ENCODE measurements around the gene TAF4.
"Not testable (repeated sequence)": the region's sequence is repeated elsewhere in the genome, so short reads cannot be mapped to it uniquely, and the experiment has no call there.

Gene TAF4

DNA sequence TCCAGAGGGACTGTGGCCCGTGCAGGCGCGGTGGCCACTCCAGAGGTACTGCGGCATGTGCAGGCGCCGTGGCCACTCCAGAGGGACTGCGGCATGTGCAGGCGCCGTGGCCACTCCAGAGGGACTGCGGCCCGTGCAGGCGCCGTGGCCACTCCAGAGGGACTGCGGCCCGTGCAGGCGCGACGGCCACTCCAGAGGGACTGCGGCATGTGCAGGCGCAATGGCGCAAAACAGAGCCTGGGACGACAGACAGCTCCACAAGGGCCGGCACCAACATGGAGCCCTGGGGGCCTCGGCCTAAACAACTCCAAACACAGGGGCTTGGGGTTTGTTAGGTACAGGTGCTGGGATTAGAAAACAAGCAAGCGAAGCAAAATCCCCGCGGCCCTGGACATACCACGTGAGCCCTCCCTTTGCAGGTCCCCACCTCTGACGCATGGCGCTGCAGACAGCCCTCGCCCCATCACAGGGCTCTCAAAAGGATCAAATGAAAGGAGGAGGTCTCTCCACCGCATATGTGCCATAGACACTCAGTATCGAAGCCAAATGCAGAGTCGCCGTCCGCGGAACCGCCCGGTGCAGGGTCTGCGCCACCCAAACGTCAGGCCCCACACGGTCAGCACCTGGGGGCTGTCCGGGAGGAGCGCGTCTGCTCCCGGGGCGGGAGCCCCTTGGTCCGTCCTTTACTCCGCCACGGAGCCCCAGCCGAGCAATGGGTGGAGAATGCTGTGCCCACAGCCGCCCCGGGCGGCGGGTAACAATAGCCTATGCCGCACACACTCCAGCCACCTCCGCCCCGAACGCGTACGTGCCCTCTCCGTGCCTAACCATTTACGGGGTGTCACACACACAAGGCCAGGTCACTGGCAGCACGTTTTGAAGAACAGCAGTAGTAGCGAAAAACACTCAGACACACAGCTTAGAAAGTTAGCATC is 85.7 kb downstream of the TAF4 start:
- no peak for DNase-seq (ENCODE audit: low spot score)

DNA sequence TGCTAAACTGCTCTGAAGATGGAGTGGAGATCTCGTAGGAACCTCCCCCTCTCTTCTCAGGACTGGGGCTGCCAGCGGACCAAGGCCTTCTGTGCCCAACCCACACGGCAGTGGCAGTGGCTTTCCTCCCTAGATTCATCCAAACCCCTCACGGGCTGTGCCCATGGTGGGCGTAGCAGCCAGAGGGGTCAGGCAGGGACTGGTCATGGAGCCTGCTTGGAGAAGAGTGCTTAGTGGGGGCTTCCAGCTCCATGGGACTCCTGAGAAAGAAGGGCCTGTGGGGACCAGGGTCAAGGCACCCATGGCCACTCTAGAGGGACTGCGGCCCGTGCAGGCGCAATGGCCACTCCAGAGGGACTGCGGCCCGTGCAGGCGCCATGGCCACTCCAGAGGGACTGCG is 86.6 kb downstream of the TAF4 start:
- no peak for DNase-seq (ENCODE audit: low spot score)

DNA sequence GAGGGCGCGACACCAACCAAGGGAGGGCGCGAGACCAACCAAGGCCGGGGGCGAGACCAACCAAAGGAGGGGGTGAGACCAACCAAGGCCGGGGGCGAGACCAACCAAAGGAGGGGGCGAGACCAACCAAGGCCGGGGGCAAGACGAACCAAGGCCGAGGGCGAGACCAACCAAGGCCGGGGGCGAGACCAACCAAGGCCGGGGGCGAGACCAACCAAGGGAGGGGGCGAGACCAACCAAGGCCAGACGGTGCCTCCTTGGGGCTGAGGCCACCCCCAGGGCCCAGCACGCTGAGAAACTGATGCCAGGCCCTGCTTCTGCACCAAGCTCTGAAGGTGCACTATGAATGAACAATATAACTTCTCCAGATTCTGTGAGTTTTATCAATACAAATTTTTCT is 87.2 kb downstream of the TAF4 start:
- no peak for DNase-seq (ENCODE audit: low spot score)

DNA sequence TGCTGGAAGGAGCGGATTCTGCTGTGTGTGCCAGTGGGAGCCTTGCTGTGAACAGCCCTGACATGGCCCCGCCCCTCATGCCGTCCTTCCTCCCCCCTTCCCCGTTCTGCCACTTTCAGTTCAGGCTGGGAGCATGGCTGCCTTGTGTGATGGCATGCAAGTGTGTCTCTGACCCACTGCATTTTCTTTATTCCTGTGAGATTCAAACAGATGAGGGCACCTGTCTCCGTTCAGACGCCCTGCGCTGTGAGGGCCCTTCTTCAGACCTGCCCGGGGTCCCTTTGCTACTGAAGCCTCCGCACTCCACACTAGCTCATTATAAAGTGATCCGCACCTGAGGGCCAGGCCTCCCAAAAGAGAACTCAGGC is 88.3 kb downstream of the TAF4 start:
- DNase-seq (ENCODE audit: low spot score), result no peak

GRCh38 chr20:61976644-61977418 is 88.8 kb downstream of the TAF4 start:
- DNase-seq (ENCODE audit: low spot score), result no peak

DNA sequence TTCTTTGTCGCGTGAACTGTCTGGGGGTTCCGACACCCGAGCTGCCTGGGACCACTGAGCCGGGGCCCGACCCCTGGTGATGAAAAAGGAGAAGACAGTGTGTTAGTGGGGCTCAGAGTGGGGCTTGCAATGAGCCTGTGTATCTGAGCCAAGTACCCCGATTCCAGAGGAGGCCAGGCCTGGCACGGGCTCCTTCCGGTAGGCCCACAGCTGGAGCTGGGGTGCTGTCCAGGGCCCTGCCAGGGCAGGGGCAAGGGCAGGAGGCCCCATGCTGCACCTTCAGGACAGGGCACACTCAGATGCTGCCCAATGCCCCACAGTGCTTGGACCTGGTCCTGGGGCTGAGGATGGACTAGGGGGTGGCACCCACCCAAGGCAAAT is 89.4 kb downstream of the TAF4 start:
- DNase-seq (ENCODE audit: low spot score), result no peak

DNA sequence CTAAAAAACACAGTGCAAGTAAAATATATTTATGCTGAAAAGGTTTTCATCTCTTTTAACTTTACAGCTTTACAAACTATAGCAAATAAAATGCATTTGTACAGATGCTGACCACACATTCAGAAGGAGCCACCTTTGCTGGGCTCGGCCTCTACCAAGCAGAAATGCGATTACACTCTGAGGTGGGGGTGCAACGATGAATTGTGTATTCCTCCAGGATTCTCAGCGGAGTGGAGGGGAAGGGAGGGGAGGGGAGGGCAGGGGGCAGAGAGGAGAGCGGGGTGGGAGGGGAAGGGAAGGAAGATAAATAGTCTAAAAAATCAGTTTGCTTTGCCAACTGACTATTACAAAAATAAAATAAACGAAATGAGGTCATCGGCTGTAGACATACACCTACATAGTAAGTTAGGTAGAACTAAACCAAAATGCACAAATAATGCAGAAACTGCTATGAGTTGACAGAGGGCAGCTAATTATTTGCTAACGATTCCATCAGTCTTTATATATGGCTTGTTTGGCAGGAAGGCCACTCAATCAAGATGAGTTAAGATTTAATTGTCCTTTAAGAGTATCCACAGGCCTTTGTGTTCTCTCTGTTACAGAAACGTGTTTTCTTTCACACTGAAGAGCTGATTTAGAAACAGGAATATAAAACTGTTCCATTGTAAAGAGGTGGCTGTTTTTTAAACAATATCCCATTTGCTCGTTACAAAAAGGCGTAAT is 90.1 kb downstream of the TAF4 start:
- DNase-seq (ENCODE audit: low spot score), result no peak

DNA sequence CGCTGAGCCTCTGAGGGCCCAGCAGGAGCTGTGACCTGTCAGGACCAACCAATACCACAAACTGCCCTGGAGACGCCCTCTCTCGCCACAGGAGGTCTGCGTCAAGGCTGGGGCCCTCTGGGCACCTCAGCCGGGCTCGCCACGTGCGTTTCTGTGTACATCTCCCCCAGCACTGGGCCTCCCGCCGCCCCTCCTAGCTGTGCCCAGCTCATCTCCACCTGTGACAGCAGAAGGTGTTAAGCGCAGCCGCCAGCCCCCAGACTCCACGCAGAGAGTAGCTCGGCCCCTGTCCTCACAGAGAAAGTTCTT is 91.4 kb downstream of the TAF4 start:
- no peak for DNase-seq (ENCODE audit: low spot score)

- no peak for DNase-seq (ENCODE audit: low spot score)
These were observed 91.9 kb downstream of the TAF4 start for GRCh38 chr20:61973515-61974356.

DNA sequence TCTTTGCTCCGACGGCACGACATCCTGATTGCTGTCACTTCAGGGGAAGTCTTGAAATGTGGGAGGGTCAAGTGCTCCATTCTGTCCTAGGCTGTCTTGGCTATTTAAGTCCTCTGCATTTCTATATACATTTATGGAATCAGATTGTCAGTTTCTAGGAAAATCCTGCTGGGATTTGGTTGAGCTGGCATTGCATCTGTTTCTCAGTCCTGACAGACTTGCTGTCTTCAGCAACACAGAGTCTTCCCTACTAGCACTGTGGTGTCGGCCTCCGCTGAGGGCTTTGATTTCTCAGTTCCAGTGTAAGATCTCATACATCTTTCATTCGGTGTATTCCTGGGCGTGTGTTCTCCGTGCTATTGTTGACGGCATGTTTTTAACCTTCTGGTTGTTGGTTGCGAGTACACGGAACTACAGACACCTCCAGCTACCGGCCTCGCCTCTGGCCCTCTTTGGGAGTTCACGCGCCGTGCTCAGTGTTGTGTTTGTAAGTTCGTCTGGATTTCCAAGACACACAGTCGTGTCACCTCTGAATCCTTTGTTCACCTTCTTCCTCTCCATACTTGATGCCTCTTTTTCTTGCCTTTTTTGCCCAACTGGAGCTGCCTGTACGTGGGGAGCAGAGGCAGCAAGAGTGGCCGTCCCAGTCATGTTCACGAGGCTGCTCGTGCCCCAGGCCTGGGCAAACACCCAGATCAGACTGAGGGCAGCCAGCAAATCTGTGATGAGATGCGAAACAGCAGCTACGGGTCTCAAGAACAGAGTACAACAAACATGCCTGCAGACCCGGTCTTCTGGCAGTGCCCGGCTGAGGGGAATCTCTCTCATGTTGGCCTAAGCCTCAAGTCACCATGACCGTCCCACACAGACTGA is 92.8 kb downstream of the TAF4 start:
- DNase-seq (ENCODE audit: low spot score), result no peak

DNA sequence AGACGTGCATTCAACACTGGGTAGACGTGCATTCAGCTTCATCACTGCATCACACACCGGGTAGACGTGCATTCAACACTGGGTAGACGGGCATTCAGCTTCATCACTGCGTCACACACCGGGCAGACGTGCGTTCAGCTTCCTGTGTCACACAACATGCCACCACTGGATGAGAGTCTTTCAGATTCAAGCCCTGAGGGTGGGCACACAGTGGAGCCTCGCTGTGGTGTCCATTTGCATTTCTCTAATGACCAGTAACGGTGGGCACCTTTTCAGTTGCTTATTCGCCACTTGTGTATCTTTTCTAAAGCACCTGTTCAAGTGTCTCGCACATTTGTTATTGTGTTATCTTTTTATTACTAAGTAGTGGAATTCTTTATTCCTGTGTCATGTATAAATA is 94.1 kb downstream of the TAF4 start:
- DNase-seq (ENCODE audit: low spot score), result not testable (repeated sequence)

- DNase-seq (ENCODE audit: low spot score), result no peak
These were observed 95.3 kb downstream of the TAF4 start for GRCh38 chr20:61970357-61970756.

DNA sequence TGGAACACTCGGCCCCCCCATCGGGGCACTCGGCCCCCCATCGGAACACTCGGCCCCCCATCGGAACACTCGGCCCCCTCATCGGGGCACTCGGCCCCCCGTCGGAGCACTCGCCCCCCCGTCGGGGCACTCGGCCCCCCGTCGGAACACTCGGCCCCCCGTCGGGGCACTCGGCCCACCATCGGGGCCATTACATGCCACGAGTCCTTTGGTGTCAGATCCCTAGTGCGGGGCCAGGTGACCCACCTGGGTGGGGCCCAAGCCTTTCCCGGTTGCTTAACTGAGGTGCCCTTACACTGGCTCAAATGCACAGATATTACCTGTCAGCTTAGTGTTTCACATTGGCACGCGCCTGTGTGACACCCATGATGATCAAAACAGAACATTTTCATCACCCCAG is 95.9 kb downstream of the TAF4 start:
- no peak for DNase-seq (ENCODE audit: low spot score)

GRCh38 chr20:61968932-61969331 is 96.7 kb downstream of the TAF4 start:
- DNase-seq (ENCODE audit: low spot score), result no peak

DNA sequence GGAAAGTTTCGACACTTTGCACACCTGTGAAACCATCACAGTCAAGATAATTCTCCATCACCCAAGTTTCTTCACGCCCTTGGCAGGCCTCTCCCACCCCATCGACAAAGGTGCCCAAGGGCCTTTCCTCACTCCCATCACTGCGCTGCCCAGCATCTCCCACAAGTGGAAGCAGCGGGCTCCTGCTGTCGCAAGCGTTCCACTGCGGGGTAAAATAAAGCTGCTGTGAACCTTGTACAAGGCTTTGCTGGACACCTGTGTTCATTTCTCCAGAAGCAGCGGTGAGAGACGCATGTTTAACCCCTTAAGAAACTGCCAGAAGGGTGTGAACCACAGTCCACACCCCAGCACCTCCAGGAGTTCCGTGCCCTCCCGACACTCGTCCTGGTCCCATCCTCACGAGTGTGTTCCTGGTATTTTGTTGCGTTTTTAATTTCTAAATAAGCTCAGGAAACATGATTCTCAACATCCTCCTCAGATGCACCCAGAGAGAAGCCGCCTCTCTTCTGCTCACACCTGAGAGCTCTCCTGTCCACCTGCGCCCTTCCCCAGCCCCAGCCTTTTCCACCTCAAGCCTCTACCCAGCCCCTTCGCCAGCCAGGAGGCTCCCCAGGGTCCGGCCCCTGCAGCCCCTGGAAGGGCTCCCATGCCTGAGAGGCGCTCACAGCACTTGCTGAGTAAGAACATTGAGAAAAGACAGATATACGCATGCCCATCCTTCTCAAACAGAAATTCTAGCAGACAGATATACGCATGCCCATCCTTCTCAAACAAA is 97.5 kb downstream of the TAF4 start:
- DNase-seq (ENCODE audit: low spot score), result no peak

DNA sequence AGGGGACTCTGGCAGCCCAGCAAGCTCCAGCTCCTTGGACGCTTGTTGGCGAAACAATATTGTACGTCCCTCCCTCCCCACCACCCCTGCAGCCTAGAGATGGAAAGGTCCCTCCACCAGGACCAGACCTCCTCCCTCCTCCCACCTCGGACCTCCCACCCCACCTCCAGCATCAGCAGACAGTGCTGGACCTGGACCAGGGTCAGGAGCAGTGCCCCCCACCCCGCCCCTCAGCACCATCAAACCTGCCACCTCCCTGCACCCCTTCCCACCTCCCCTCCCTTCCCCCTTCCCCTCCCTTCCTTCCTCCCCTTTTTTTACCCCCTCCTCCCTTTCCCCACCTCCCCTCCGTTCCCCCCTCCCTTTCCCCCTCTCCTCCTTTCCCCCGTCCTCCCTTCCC is 98.4 kb downstream of the TAF4 start:
- DNase-seq (ENCODE audit: low spot score), result no peak

DNA sequence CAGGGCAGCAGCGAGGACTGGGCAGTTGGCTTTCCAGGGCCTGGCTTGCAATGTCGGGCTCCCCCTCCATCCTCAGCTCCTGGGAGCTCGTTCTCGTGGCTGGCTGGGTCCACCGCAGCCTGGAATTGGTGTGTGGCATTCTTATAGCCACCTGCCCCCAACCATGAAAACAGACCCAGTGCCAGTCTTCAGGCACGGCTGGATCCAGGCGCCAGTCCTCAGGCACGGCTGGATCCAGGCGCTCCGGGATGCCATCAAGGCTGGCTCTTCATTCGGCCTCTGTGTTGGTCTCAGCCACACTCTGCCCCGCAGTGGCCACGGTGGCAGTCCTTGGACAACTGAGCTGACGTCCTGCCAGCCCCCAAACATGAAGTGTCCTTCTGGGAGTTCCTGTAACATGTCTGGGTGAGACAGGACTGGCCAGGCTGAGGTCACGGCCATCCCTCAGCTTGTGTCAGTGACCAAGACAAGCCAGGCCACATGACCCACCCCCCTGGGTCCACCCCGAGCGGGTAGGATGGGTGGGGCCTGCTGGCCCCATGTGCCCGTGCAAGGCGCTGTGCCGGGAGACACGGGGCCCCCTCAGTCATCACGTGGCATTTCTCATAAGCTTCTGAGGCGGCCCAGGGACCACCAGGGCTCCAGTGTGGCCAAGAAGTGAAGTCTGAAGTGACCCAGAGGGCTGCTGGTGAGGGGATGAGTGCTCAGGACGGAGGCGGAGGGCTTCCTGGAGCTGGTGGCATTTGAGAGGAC is 99.0 kb downstream of the TAF4 start:
- DNase-seq (ENCODE audit: low spot score), result no peak

DNA sequence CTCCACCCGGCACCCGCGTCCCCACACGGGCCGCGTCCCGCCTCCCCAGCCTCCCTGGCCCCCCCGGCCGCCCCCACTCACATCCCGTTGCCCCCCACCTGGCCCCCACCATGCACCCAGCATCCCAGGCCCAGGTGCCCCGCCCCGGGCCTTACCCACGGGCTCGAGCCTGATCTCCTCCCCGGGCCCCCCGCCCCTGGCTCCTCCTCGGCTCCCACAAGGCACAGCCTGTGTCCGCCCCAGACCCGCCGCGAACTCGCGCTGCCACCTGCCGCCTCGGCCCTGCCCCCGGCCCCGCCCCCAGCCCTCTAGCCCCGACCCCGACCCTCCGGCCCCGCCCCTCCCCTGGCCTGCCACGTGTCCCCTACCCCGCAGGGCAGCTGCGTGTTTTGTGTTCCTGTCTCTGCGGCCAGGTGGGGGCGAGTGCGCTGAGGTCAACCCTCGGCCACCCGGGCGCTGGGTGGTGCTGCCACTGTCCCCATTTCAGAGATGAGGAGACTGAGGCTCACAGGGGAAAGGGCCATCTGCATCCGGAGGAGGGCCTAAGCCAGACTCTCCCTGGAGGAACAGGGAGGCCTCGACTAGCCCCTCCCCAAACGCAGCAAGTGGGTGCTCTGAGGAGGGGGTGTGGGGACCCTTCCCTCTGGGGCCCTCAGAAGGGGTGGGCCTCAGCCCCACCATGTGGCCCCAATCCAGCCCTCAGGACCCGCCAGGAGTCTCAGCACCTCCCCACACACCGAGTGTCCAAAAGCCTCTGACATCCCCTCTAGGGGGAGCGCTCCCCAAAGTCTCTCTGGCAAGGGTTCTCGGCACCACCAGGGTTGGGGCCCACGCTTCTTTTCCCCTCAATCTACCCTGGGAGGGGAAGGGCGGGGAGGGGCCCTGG is 99.8 kb downstream of the TAF4 start:
- no peak for DNase-seq (ENCODE audit: low spot score)

All from CD4-positive, alpha-beta T cell treated with Interleukin-2 at 100 ng/mL for 4 hours (primary cell).